Kidney (tissue), 14 donors: ENCODE measurements around the gene BAG5. TPM values are rescaled to one million over a fixed set of nuclear protein-coding genes. Genes with fewer than 3 reads are reported as not detected.

ENCODE experiments used
- DNase-seq, 5 donors: peaks; one replicate each; pipeline ENCODE4 v3.0.0-alpha.2; 2013 to 2020
- FAIRE-seq: peaks from 2 replicates; lab custom pipeline; 2012; peaks lifted over from hg19 to GRCh38; lab: Jason Lieb, UNC
- H3K27ac ChIP-seq, 2 donors: one replicate each; pipeline ENCODE4 v1.7.0; 2013; ENCODE audit warnings: low read depth in 2 of 2, low read length in 2 of 2, inconsistent platforms in 1 of 2
- H3K27me3 ChIP-seq: one replicate; pipeline ENCODE4 v1.7.1; 2013; ENCODE audit warnings: low read length, inconsistent platforms; ENCODE audit not compliant: control insufficient read depth, insufficient read depth
- H3K36me3 ChIP-seq, 3 donors: one replicate each; pipeline versions ENCODE4 v1.7.0 to v1.7.1; 2013; ENCODE audit warnings: low read length in 3 of 3, control low read depth in 1 of 3, inconsistent platforms in 1 of 3; ENCODE audit not compliant: insufficient read depth in 3 of 3, control insufficient read depth in 2 of 3
- H3K4me1 ChIP-seq, 3 donors: one replicate each; pipeline versions ENCODE4 v1.7.0 to v1.7.1; 2013; ENCODE audit warnings: low read length in 3 of 3, inconsistent platforms in 1 of 3, low read depth in 1 of 3; ENCODE audit not compliant: control insufficient read depth in 2 of 3, insufficient read depth in 2 of 3
- H3K4me3 ChIP-seq, 3 donors: one replicate each; pipeline versions ENCODE4 v1.7.0 to v1.8.1; 2013; ENCODE audit warnings: low read length in 3 of 3, control low read depth in 1 of 3, inconsistent platforms in 1 of 3
- H3K9ac ChIP-seq, 3 donors: one replicate each; pipeline versions ENCODE4 v1.7.0 to v1.7.1; 2013; ENCODE audit warnings: low read length in 3 of 3, control low read depth in 1 of 3, inconsistent platforms in 1 of 3
- H3K9me3 ChIP-seq, 3 donors: one replicate each; pipeline versions ENCODE4 v1.7.0 to v1.7.1; 2013; ENCODE audit warnings: low read length in 3 of 3, control low read depth in 1 of 3, inconsistent platforms in 1 of 3; ENCODE audit not compliant: control insufficient read depth in 2 of 3, insufficient read depth in 1 of 3
- CTCF ChIP-seq: IDR thresholded peaks from 3 replicates; pipeline ENCODE4 v1.5.1; 2012; ENCODE audit warnings: mild to moderate bottlenecking, moderate library complexity, borderline replicate concordance; ENCODE audit not compliant: insufficient read depth; ENCODE audit errors: extremely low read depth
- intact Hi-C: fragments of 100-400 bp; cut with DNase I; formaldehyde crosslinking; loops from one replicate; pipeline ENCODE4 v1.11.1; 2022
- polyA plus RNA-seq: library from polyadenylated mRNA; stranded (reverse); fragments of 350-450 nt; fragmentation: Illumina TruSeq; extraction: RNeasy Lipid Tissue Mini Kit (QIAGEN cat#74804); gene quantifications from one replicate; pipeline ENCODE4 v1.2.3, GENCODE V29; 2014; ENCODE audit warnings: low read depth, low replicate concordance; ENCODE audit not compliant: insufficient read depth
- total RNA-seq: library from RNA; stranded (reverse); fragmentation: NEBNext Ultra II Directional; extraction: Animal tissue kit (Norgen Biotek cat#: 25700); gene quantifications from one replicate; pipeline ENCODE4 v1.2.1, GENCODE V29; 2021
- donor health status: control.
- donor health status: control.
- donor health status: control.
- donor health status: control.
- donor health status: control.
- donor health status: DM: yes; HTN: yes; CAD: no.
- donor health status: Normal renal cell carcinoma (clear cell type).

BAG5 gene
- total and polyA plus RNA-seq, 2 donors from 2014 or later = 17.1 to 64.5 TPM

DNA sequence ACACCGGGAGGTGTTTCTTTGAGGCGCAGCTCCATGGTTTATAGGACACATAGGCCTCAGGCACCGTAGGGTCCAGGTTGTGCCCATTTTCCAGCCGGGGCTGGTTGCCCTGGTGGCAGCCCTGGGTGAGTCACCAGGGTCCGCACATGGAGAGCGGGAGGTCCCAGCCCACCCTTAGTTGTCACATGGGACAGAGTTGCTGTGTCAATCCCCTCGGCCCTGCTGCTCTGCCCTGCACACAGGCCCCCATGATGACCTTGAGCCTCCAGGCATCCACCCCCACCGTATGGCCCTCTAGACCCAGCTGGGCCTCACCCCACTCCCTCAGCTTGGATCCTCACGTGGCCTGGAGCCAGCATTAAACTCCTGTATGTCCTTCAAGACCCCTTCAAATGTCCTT lies 25.8 kb downstream of the BAG5 start:
- Histone ChIP-seq H3K36me3 (no peaks in the 10 kb centered on the region), H3K9ac (no peak overlapping the region), H3K4me1 (peaks cover 0 to 6% (median 0%) of the 10 kb centered on the region in 3 donors), H3K9me3 (no peaks in the 10 kb centered on the region), H3K27ac (no peak overlapping the region), H3K4me3 (no peak overlapping the region), H3K27me3 (no peaks in the 10 kb centered on the region)
- no peak for TF ChIP-seq CTCF
- intact Hi-C loops = no loop called here
- FAIRE-seq = no peak
- DNase-seq = peak in 1 of 5 donors; percentile 59

DNA sequence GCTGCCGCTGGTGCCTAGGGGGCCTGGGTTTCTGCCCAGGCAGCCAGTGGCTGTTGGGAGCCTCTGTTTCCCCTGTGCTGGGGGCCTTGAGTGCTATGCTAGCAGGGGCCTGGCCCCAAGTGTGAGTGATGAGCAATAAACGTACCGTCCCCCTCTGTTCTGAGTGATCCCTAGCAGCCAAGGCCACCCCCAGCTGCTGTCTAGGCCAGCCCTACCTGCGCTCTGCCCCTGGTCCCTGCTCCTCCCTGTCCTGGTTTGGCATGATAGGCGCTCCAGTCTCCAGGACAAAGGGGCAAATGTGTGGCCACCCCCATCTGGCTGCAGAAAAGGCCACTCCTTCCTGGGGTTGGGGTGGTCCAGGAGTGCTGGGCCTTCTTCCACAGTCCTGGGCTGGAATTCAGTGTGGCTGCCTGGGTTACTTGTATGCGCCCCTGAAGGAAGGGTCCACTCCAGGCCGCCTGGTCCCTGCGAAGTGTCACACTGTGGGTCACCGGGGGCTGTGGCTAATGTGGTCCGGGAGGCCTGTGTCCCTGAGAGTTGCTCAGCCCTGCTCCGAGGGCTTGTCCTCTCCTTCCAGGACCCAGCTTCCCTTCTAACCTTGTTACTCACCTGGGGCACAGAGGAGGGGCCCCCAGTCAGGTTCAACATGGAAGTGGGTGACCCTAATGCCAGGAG lies 26.4 kb downstream of the BAG5 start:
- Histone ChIP-seq H3K36me3 (no peaks in the 10 kb centered on the region), H3K9ac (no peak overlapping the region), H3K9me3 (no peaks in the 10 kb centered on the region), H3K27me3 (no peaks in the 10 kb centered on the region), H3K27ac (no peak overlapping the region), H3K4me1 (peaks cover 0 to 6% (median 0%) of the 10 kb centered on the region in 3 donors), H3K4me3 (no peak overlapping the region)
- intact Hi-C loops = no loop called here
- FAIRE-seq = no peak
- TF ChIP-seq CTCF = no peak
- DNase-seq = peak in 1 of 5 donors; percentile 70

GRCh38 chr14:103535081-103535890 lies 27.2 kb downstream of the BAG5 start:
- no peaks in the 10 kb centered on the region for H3K27me3 ChIP-seq
- intact Hi-C loops = no loop called here
- DNase-seq (peak in 1 of 5 donors; percentile 77), FAIRE-seq (no peak)
- H3K9ac ChIP-seq = no peak overlapping the region
- H3K36me3 ChIP-seq = no peaks in the 10 kb centered on the region
- H3K9me3 ChIP-seq = no peaks in the 10 kb centered on the region
- no peak overlapping the region for H3K27ac ChIP-seq
- no peak for TF ChIP-seq CTCF
- H3K4me1 ChIP-seq = peaks cover 0 to 9% (median under 1%) of the 10 kb centered on the region in 3 donors
- H3K4me3 ChIP-seq = no peak overlapping the region
